ENCODE measurements around the gene ZNF385B. TPM values are rescaled to one million over a fixed set of nuclear protein-coding genes. Genes with fewer than 3 reads are reported as not detected.

Gene ZNF385B
- total and polyA plus RNA-seq, 11 donors = 0.07 to 12.2 (median 2.3) TPM

DNA sequence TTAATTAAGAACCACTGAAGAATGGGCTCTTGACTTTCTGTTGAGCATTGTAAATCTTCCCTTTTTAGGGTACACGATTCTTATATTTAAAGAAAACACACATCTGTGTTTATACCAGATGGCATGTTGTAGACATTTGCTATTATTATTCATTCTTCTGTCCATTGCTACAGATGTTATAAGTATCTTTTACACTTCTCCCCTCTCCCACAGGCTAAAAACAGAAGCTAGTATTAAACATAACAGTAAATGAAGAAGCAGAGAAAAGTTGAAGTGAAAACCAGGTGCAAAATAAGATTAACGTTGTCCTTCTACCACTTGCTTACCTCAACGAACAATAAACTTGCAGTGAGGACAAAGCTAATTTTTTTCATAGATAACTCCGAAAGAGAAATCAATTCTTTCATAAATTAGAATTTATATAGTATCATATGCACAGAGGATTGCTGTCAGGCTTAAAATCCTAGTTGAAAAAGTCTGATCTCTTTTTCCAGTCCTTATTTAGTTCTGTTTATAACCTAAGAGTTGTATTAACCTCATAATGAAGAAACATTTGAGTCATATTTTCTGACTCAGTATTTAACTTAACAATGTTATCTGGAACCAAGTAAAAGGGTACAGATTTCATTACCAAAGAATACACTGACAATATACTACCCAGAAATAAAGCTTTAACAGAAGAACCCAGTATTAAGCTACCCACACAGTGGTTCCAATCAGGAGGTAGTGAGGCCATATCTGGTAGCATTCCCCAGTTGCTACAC is 16.4 kb upstream of the ZNF385B start:
- Histone ChIP-seq H3K9me3 (no peaks in the 10 kb centered on the region), H3K36me3 (no peaks in the 10 kb centered on the region), H3K27ac (no peak overlapping the region), H3K27me3 (no peaks in the 10 kb centered on the region), H3K4me3 (no peak overlapping the region), H3K4me1 (no peaks in the 10 kb centered on the region)
- 92 to 93% (median 92%) methylated on average over 4 of the region's 4 CpGs for WGBS, 4 donors
- no peak for TF ChIP-seq CTCF (IDR thresholded peaks at IDR 0.05)
- DNase-seq = no peak
- ATAC-seq = no peak
- intact Hi-C loops (cut with DNase I) = no loop called here

GRCh38 chr2:179876266-179876665 is 14.9 kb upstream of the ZNF385B start:
- TF ChIP-seq CTCF (IDR thresholded peaks at IDR 0.05) (no peak), POLR2A (IDR thresholded peaks at IDR 0.05) (no peak)
- Histone ChIP-seq H3K9me3 (no peaks in the 10 kb centered on the region), H3K4me1 (no peaks in the 10 kb centered on the region), H3K4me3 (no peak overlapping the region), H3K27ac (no peak overlapping the region), H3K36me3 (no peaks in the 10 kb centered on the region), H3K27me3 (peaks cover 0 to 5% (median 0%) of the 10 kb centered on the region in 9 donors)
- no peak for DNase-seq
- intact Hi-C loops (cut with DNase I) = no loop called here
- no peak for ATAC-seq
- 77 to 91% (median 81%) methylated on average over 1 of the region's 1 CpG for WGBS, 4 donors

GRCh38 chr2:179875864-179876263 is 14.5 kb upstream of the ZNF385B start:
- TF ChIP-seq CTCF (IDR thresholded peaks at IDR 0.05) (no peak), POLR2A (IDR thresholded peaks at IDR 0.05) (no peak)
- no peaks in the 10 kb centered on the region for H3K9me3 ChIP-seq
- H3K27ac ChIP-seq = no peak overlapping the region
- no peak overlapping the region for H3K4me3 ChIP-seq
- ATAC-seq (no peak), DNase-seq (no peak)
- intact Hi-C loops (cut with DNase I) = no loop called here
- peaks cover 0 to 9% (median 0%) of the 10 kb centered on the region in 9 donors for H3K27me3 ChIP-seq
- no peaks in the 10 kb centered on the region for H3K4me1 ChIP-seq
- H3K36me3 ChIP-seq = no peaks in the 10 kb centered on the region

DNA sequence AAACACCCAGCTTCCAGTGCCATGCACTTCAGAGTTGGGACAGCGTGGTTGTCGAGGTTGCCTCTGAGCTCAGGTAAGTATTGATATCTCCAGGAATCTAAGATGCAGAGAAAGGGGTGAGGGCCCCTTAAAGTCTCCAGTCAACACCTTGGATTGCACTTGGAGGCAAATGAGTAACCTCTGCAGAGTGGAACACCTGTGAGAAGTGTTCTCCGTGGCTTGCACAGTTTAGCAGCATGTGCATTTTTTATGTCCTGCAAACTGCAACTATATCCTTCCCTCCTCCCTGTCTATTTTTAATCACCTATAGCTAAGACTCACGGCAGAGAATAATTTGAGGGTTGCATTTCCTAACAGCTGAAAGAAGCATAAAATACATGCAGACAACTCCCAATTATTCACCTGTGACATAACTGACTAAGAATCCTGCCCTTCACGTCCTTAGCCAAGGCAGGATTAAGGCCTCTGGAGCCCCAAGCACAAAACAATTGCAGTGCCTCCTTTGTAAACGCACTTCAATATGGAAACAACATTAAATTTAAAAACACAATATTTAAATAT is 1.6 kb upstream of the ZNF385B start:
- ATAC-seq (no peak), DNase-seq (no peak)

More for the DNA sequence above, 1.6 kb upstream of the ZNF385B start:
- no peaks in the 10 kb centered on the region for H3K9me3 ChIP-seq
- no peak overlapping the region for H3K27ac ChIP-seq
- TF ChIP-seq POLR2A (IDR thresholded peaks at IDR 0.05) = no peak
- no peak for TF ChIP-seq CTCF (IDR thresholded peaks at IDR 0.05)
- H3K4me1 ChIP-seq = peaks cover 0 to 18% (median 0%) of the 10 kb centered on the region in 12 donors
- intact Hi-C loops (cut with DNase I) = no loop called here
- H3K4me3 ChIP-seq = no peak overlapping the region
- H3K27me3 ChIP-seq = peaks cover 0 to 77% (median 29%) of the 10 kb centered on the region in 9 donors
- no peaks in the 10 kb centered on the region for H3K36me3 ChIP-seq
- 67 to 78% (median 74%) methylated on average over 6 of the region's 6 CpGs for WGBS, 4 donors

All from heart left ventricle (tissue), 16 donors.